K562 treated with DMSO at 1 percent for 4 hours (cell line): ENCODE data around the gene CD14. TPM values are rescaled to one million over a fixed set of nuclear protein-coding genes. Genes with fewer than 3 reads are reported as not detected.

Experiments used
- total RNA-seq: library from RNA; unstranded; fragments of 300-600 nt; gene quantifications from 2 replicates; pipeline ENCODE4 v1.2.3, GENCODE V29; 2022; ENCODE audit not compliant: insufficient read depth

The CD14 gene
- 4.9 TPM in 1 of 2 replicates, not detected in the other for total RNA-seq

GRCh38 chr5:140633021-140633471 lies at the start of gene CD14:
Gene CD14, minus strand, starts transcription at chr5:140633175. Its CDS starts 104 bp downstream, at chr5:140633071.

GRCh38 chr5:140673187-140673976 lies 40.4 kb upstream of the CD14 start, which contains the start of gene DND1:
Gene DND1, minus strand, starts transcription at chr5:140673576. Its CDS starts 34 bp downstream, at chr5:140673542.

GRCh38 chr5:140664359-140665119 lies 31.6 kb upstream of the CD14 start, which contains the start of gene WDR55:
Gene WDR55, plus strand, starts transcription at chr5:140664904. Its CDS starts 9 bp downstream, at chr5:140664913.

GRCh38 chr5:140639148-140639981 lies 6.4 kb upstream of the CD14 start, which contains the start of gene TMCO6:
Gene TMCO6, plus strand, starts transcription at chr5:140639451. Its CDS starts 77 bp downstream, at chr5:140639528.

Other genes starting within 250 kb of the CD14 start
- gene ANKHD1, start 231.3 kb downstream of the CD14 start, total RNA-seq = 44.4 and 57.4 TPM in 2 replicates
- gene EIF4EBP3, start 85.5 kb downstream of the CD14 start, total RNA-seq = 5.1 and 5.3 TPM in 2 replicates
- gene SRA1, start 75.7 kb downstream of the CD14 start, total RNA-seq = 24.8 and 27.5 TPM in 2 replicates
- 8.4 and 9.2 TPM in 2 replicates for gene APBB3, start 68.6 kb downstream of the CD14 start, total RNA-seq
- 110 and 118 TPM in 2 replicates for gene SLC35A4, start 68.3 kb downstream of the CD14 start, total RNA-seq
- gene TMCO6, start 6.3 kb upstream of the CD14 start, total RNA-seq = 10.4 and 10.7 TPM in 2 replicates
- gene NDUFA2, start 14.5 kb upstream of the CD14 start, total RNA-seq = 172 and 175 TPM in 2 replicates
- 149 and 176 TPM in 2 replicates for gene IK, start 14.7 kb upstream of the CD14 start, total RNA-seq
- 43.1 and 46.0 TPM in 2 replicates for gene WDR55, start 31.7 kb upstream of the CD14 start, total RNA-seq
- 3.3 and 7.0 TPM in 2 replicates for gene DND1, start 40.4 kb upstream of the CD14 start, total RNA-seq
- gene HARS1, start 58.2 kb upstream of the CD14 start, total RNA-seq = 43.5 and 55.6 TPM in 2 replicates
- 10.2 and 15.1 TPM in 2 replicates for gene HARS2, start 58.3 kb upstream of the CD14 start, total RNA-seq
- gene ZMAT2, start 67.3 kb upstream of the CD14 start, total RNA-seq = 34.6 and 43.0 TPM in 2 replicates
- not detected in 2 replicates for gene PCDHA1, start 153.0 kb upstream of the CD14 start, total RNA-seq
- not detected in 2 replicates for gene PCDHA2, start 161.7 kb upstream of the CD14 start, total RNA-seq
- gene PCDHA3, start 167.9 kb upstream of the CD14 start, total RNA-seq = not detected in 2 replicates
- gene PCDHA4, start 173.9 kb upstream of the CD14 start, total RNA-seq = not detected in 2 replicates
- not detected in 2 replicates for gene PCDHA5, start 188.4 kb upstream of the CD14 start, total RNA-seq
- gene PCDHA6, start 194.8 kb upstream of the CD14 start, total RNA-seq = not detected in 2 replicates
- not detected in 2 replicates for gene PCDHA7, start 201.1 kb upstream of the CD14 start, total RNA-seq
- gene PCDHA8, start 208.0 kb upstream of the CD14 start, total RNA-seq = not detected in 2 replicates
- not detected in 2 replicates for gene PCDHA9, start 215.2 kb upstream of the CD14 start, total RNA-seq
- gene PCDHA10, start 222.7 kb upstream of the CD14 start, total RNA-seq = not detected in 2 replicates
- not detected in 2 replicates for gene PCDHA11, start 235.8 kb upstream of the CD14 start, total RNA-seq
- gene PCDHA12, start 242.1 kb upstream of the CD14 start, total RNA-seq = not detected in 2 replicates
- not detected in 2 replicates for gene PCDHA13, start 248.9 kb upstream of the CD14 start, total RNA-seq